IMR-90 (cell line): Measurements from ENCODE around the gene NOS2. TPM values are rescaled to one million over a fixed set of nuclear protein-coding genes. Genes with fewer than 3 reads are reported as not detected.

Experiments used
- ATAC-seq: fragments of 200-7000 bp; cut with Tn5 transposase; 2 replicates; pipeline ENCODE4 v1.9.1; 2020; ENCODE audit warnings: low read depth, mild to moderate bottlenecking, moderate library complexity
- BruUV-seq: library from RNA; stranded (reverse); fragments of 400-500 nt; replicated peaks from 2 replicates; lab custom pipeline; 2021; lab: Mats Ljungman, UMichigan
- CTCF ChIA-PET: fragments of 300-600 bp; formaldehyde crosslinking; extraction: SDS; loops from one replicate; lab custom pipeline; 2021; ENCODE audit warnings: antibody characterized with exemption; lab: Yijun Ruan, JAX
- POLR2A ChIA-PET: fragments of 300-600 bp; sonication (Branson Sonifier 250); formaldehyde crosslinking; loops from one replicate; lab custom pipeline; 2022; ENCODE audit warnings: antibody characterized with exemption; ENCODE audit not compliant: unreplicated experiment; lab: Charles Lee
- DNase-seq: peaks from one replicate; pipeline ENCODE4 v3.0.0; 2013
- H2AFZ ChIP-seq: replicated peaks from 2 replicates; pipeline ENCODE3; 2013; ENCODE audit warnings: low read length, mild to moderate bottlenecking; ENCODE audit not compliant: poor library complexity
- H2AK5ac ChIP-seq: 2 replicates; pipeline ENCODE4 v1.6.1; 2013; ENCODE audit warnings: low read depth, low read length, inconsistent platforms
- H2AK9ac ChIP-seq: replicated peaks from 2 replicates; pipeline ENCODE3; 2013; ENCODE audit warnings: mild to moderate bottlenecking, low read depth, low read length, moderate library complexity; ENCODE audit not compliant: poor library complexity
- H2BK120ac ChIP-seq: 2 replicates; pipeline ENCODE4 v1.6.1; 2013; ENCODE audit warnings: low read depth, low read length, inconsistent platforms
- H2BK15ac ChIP-seq: 3 replicates; pipeline ENCODE4 v1.6.1; 2013; ENCODE audit warnings: low read depth, low read length, inconsistent platforms
- H2BK20ac ChIP-seq: 2 replicates; pipeline ENCODE4 v1.6.1; 2013; ENCODE audit warnings: low read depth, mild to moderate bottlenecking, inconsistent platforms, low read length, moderate library complexity
- H2BK5ac ChIP-seq: 2 replicates; pipeline ENCODE4 v1.6.1; 2013; ENCODE audit warnings: mild to moderate bottlenecking, low read depth, low read length, inconsistent platforms; ENCODE audit not compliant: poor library complexity, severe bottlenecking
- H3K14ac ChIP-seq: replicated peaks from 2 replicates; pipeline ENCODE4 v1.6.1; 2013; ENCODE audit warnings: low read depth, low read length, inconsistent platforms
- H3K18ac ChIP-seq: 2 replicates; pipeline ENCODE4 v1.6.1; 2013; ENCODE audit warnings: low read depth, low read length, control low read depth
- H3K23ac ChIP-seq: 2 replicates; pipeline ENCODE4 v1.6.1; 2013; ENCODE audit warnings: low read depth, low read length, inconsistent platforms
- H3K27ac ChIP-seq: 2 replicates; pipeline ENCODE4 v1.5.1; 2013; ENCODE audit warnings: mild to moderate bottlenecking, control low read depth, low read length; ENCODE audit not compliant: insufficient read depth
- H3K27me3 ChIP-seq: 2 replicates; pipeline ENCODE4 v1.6.1; 2013; ENCODE audit warnings: low read length; ENCODE audit not compliant: control insufficient read depth, insufficient read depth
- H3K36me3 ChIP-seq: 2 replicates; pipeline ENCODE4 v1.6.1; 2013; ENCODE audit warnings: low read length, mixed read lengths; ENCODE audit not compliant: control insufficient read depth, insufficient read depth
- H3K4ac ChIP-seq: 2 replicates; pipeline ENCODE4 v1.6.1; 2013; ENCODE audit warnings: low read depth, low read length, inconsistent platforms
- H3K4me1 ChIP-seq: 2 replicates; pipeline ENCODE4 v1.6.1; 2013; ENCODE audit warnings: low read length, mixed read lengths; ENCODE audit not compliant: control insufficient read depth, insufficient read depth
- H3K4me2 ChIP-seq: 2 replicates; pipeline ENCODE4 v1.6.1; 2013; ENCODE audit warnings: low read depth, mild to moderate bottlenecking, control low read depth, low read length, moderate library complexity
- H3K4me3 ChIP-seq: 2 replicates; pipeline ENCODE4 v1.5.1; 2013; ENCODE audit warnings: low read depth, mild to moderate bottlenecking, control low read depth, low read length, moderate library complexity; ENCODE audit not compliant: insufficient read depth
- H3K56ac ChIP-seq: 2 replicates; pipeline ENCODE4 v1.6.1; 2013; ENCODE audit warnings: low read length, inconsistent platforms; ENCODE audit not compliant: insufficient read depth; ENCODE audit errors: extremely low read depth
- H3K79me1 ChIP-seq, 2 experiments: 2 replicates each; pipeline ENCODE4 v1.6.1; 2013; ENCODE audit warnings: low read length in 2 of 2, inconsistent platforms in 1 of 2, low read depth in 1 of 2
- H3K9ac ChIP-seq: 2 replicates; pipeline ENCODE4 v1.6.1; 2013; ENCODE audit warnings: low read depth, low read length, control low read depth
- H3K9me1 ChIP-seq: 2 replicates; pipeline ENCODE4 v1.6.1; 2013; ENCODE audit warnings: low read length, inconsistent platforms; ENCODE audit not compliant: insufficient read depth
- H3K9me3 ChIP-seq: 2 replicates; pipeline ENCODE4 v1.6.1; 2013; ENCODE audit warnings: low read length; ENCODE audit not compliant: control insufficient read depth, insufficient read depth
- H4K20me1 ChIP-seq: 2 replicates; pipeline ENCODE4 v1.6.1; 2013; ENCODE audit warnings: low read length, inconsistent platforms; ENCODE audit not compliant: insufficient read depth
- H4K5ac ChIP-seq: 2 replicates; pipeline ENCODE4 v1.6.1; 2013; ENCODE audit warnings: mild to moderate bottlenecking, low read depth, low read length, control low read depth
- H4K8ac ChIP-seq, 2 experiments: 2 replicates each; pipeline ENCODE4 v1.6.1; 2013; ENCODE audit warnings: low read depth in 2 of 2, low read length in 2 of 2, control low read depth in 1 of 2, inconsistent platforms in 1 of 2
- H4K91ac ChIP-seq: 2 replicates; pipeline ENCODE4 v1.6.1; 2013; ENCODE audit warnings: low read depth, low read length, inconsistent platforms; ENCODE audit not compliant: insufficient read depth
- BHLHE40 ChIP-seq: fragments of 150-350 bp; IDR thresholded peaks from 2 replicates; pipeline ENCODE4 v1.6.1; 2016; ENCODE audit warnings: mild to moderate bottlenecking, low read depth, low read length
- CHD1 ChIP-seq: IDR thresholded peaks from 2 replicates; pipeline ENCODE4 v1.6.1; 2012; ENCODE audit warnings: low read depth, low read length, improper control_type of control experiment
- FOS ChIP-seq: fragments of 150-350 bp; IDR thresholded peaks from 2 replicates; pipeline ENCODE4 v1.6.1; 2016; ENCODE audit warnings: low read depth, low read length
- MAFK ChIP-seq: IDR thresholded peaks from 2 replicates; pipeline ENCODE4 v1.6.1; 2012; ENCODE audit warnings: low read depth, low read length, improper control_type of control experiment
- MAZ ChIP-seq: IDR thresholded peaks from 2 replicates; pipeline ENCODE4 v1.6.1; 2012; ENCODE audit warnings: low read depth, mild to moderate bottlenecking, low read length, improper control_type of control experiment, moderate library complexity, borderline replicate concordance
- MXI1 ChIP-seq: IDR thresholded peaks from 2 replicates; pipeline ENCODE4 v1.6.1; 2012; ENCODE audit warnings: low read depth, mild to moderate bottlenecking, low read length, moderate library complexity, borderline replicate concordance
- NFE2L2 ChIP-seq: fragments of 150-350 bp; IDR thresholded peaks from 2 replicates; pipeline ENCODE4 v1.6.1; 2016; ENCODE audit warnings: low read depth, mild to moderate bottlenecking, low read length
- POLR2A ChIP-seq: IDR thresholded peaks from 2 replicates; pipeline ENCODE4 v1.6.1; 2012; ENCODE audit warnings: mild to moderate bottlenecking, low read depth, low read length
- RCOR1 ChIP-seq: IDR thresholded peaks from 2 replicates; pipeline ENCODE4 v1.6.1; 2012; ENCODE audit warnings: mild to moderate bottlenecking, low read length, improper control_type of control experiment; ENCODE audit not compliant: insufficient replicate concordance
- RFX5 ChIP-seq: IDR thresholded peaks from 2 replicates; pipeline ENCODE4 v1.8.0; 2012; ENCODE audit warnings: low read depth, mild to moderate bottlenecking, low read length, moderate library complexity
- WGBS, 2 experiments: methylation state at CpG; one replicate each; pipeline versions ENCODE4 v1.1.5 to v1.1.7; 2013; ENCODE audit warnings: missing lambda C conversion rate in 2 of 2; ENCODE audit not compliant: insufficient read length in 1 of 2; ENCODE audit errors: extremely low coverage in 2 of 2; 5-methylcytosine and 5-hydroxymethylcytosine counted together
- dilution Hi-C: fragments of 300-500 bp; cut with HindIII; formaldehyde crosslinking; loops from one replicate; pipeline ENCODE4 v1.14.3; 2018; ENCODE audit warnings: low sequenced_read_pairs; ENCODE audit not compliant: unreplicated experiment
- in situ Hi-C: fragments of 300-500 bp; cut with MboI; formaldehyde crosslinking; loops from 3 replicates; pipeline ENCODE4 v1.14.3; 2019; ENCODE audit warnings: low sequenced_read_pairs, inconsistent platforms, mixed read lengths
- intact Hi-C: fragments of 100-400 bp; cut with micrococcal nuclease; formaldehyde crosslinking; loops from 2 replicates; pipeline ENCODE4 v1.10.0; 2022
- polyA plus RNA-seq, 3 experiments: library from polyadenylated mRNA; depleted of rRNA; stranded (reverse); fragments of >200 nt; gene quantifications; 2 replicates each; pipeline ENCODE4 v1.2.3, GENCODE V29; 2012; ENCODE audit warnings: low replicate concordance in 1 of 3
- total RNA-seq: library from RNA; depleted of rRNA; stranded (reverse); fragments of >200 nt; gene quantifications from 2 replicates; pipeline ENCODE4 v1.2.3, GENCODE V29; 2012
- TF ChIP-seq, protein P1 (sequence below): fragments of 150-350 bp; IDR thresholded peaks from 2 replicates; pipeline ENCODE4 v1.6.1; 2016; ENCODE audit warnings: low read depth, mild to moderate bottlenecking, low read length, moderate library complexity, borderline replicate concordance

Gene NOS2
- total and polyA plus RNA-seq, 2 of the 4 experiments (the other 2 are of a cell fraction), result under 0.01 TPM; not detected in 1

DNA sequence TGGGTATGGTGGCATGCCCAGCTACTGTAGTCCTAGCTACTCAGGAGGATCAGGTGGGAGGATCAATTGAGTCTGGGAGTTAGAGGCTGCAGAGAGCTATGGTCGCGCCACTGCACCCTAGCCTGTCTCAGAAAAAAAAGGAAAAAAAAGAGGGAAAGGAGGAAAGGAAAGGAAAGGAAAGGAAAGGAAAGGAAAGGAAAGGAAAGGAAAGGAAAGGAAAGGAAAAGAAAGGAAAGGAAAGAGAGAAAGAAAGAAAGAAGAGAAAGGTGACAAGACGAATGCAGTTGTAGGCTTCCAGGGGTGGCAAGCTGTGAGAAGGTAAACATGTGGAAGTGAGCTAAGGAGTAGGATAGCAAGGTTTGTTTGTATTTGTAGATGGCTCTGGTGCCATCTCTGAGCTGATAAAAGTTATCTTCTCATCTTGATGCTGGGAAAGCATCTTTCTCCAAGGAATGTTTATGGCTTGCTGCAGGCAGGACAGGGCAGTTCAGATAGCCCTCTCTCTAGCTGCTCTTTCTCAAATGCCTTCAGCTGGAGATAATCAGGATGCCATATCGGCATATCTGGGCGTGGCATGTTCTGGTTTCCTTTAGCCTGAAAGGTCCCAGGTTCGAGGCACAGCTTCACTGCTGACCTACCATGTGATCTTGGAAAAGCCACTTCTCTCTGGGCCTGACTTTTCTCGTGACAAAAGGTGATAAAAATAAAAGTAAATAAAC lies 2.8 kb upstream of the NOS2 start:
- in situ Hi-C loops, result loop anchor here (10.0 kb wide), 2 partner anchors 82 to 442 kb away; no protein-coding TSS in a partner anchor

More for the DNA sequence above, 2.8 kb upstream of the NOS2 start:
- no peaks in the 10 kb centered on the region for H4K20me1 ChIP-seq
- no peak for ATAC-seq
- no peak overlapping the region for H2BK120ac ChIP-seq
- H3K23ac ChIP-seq, result no peak overlapping the region
- no peak overlapping the region for H3K4me3 ChIP-seq
- no peak overlapping the region for H3K18ac ChIP-seq
- no peak overlapping the region for H2AK5ac ChIP-seq
- dilution Hi-C loops (no loop called here), intact Hi-C loops (loop anchor here (10.0 kb wide), 2 partner anchors 342 to 522 kb away; no protein-coding TSS in a partner anchor)
- TF ChIP-seq POLR2A, result no peak
- no peak for TF ChIP-seq CHD1
- no peak for TF ChIP-seq RCOR1
- TF ChIP-seq NFE2L2, result no peak
- TF ChIP-seq, protein P1, sequence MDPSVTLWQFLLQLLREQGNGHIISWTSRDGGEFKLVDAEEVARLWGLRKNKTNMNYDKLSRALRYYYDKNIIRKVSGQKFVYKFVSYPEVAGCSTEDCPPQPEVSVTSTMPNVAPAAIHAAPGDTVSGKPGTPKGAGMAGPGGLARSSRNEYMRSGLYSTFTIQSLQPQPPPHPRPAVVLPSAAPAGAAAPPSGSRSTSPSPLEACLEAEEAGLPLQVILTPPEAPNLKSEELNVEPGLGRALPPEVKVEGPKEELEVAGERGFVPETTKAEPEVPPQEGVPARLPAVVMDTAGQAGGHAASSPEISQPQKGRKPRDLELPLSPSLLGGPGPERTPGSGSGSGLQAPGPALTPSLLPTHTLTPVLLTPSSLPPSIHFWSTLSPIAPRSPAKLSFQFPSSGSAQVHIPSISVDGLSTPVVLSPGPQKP, result no peak
- no peak for TF ChIP-seq BHLHE40
- no peak for TF ChIP-seq MAZ
- TF ChIP-seq RFX5, result no peak
- no peak for TF ChIP-seq FOS
- no peak for TF ChIP-seq MXI1
- TF ChIP-seq MAFK, result no peak
- no peak overlapping the region for H3K14ac ChIP-seq
- H4K5ac ChIP-seq, result no peak overlapping the region
- peaks cover 3% of the 10 kb centered on the region for H3K4me1 ChIP-seq
- H3K79me1 ChIP-seq, result no peaks in the 10 kb centered on the region
- no peak for DNase-seq
- H3K27ac ChIP-seq, result no peak overlapping the region
- H3K9me1 ChIP-seq, result no peaks in the 10 kb centered on the region
- ChIA-PET CTCF (interaction anchor here (0.6 to 0.9 kb wide), 2 partner anchors 77 to 482 kb away, joined by 3 read pairs; no protein-coding TSS in a partner anchor), POLR2A (no interaction called here)
- H2BK5ac ChIP-seq, result no peak overlapping the region
- BruUV-seq, result no TSS peak
- no peak overlapping the region for H4K91ac ChIP-seq
- no peak overlapping the region for H3K4me2 ChIP-seq
- H4K8ac ChIP-seq, result no peak overlapping the region
- no peak overlapping the region for H3K4ac ChIP-seq
- no peak overlapping the region for H2BK20ac ChIP-seq
- H2AFZ ChIP-seq, result no peak overlapping the region
- no peaks in the 10 kb centered on the region for H3K36me3 ChIP-seq
- H3K27me3 ChIP-seq, result peaks cover 21% of the 10 kb centered on the region
- no peak overlapping the region for H3K56ac ChIP-seq
- H3K9ac ChIP-seq, result no peak overlapping the region
- H2BK15ac ChIP-seq, result no peak overlapping the region
- no peaks in the 10 kb centered on the region for H3K9me3 ChIP-seq
- H2AK9ac ChIP-seq, result no peak overlapping the region
- 65% methylated on average over 3 of the region's 7 CpGs; no CpG with 5 or more reads in 1 of the 2 experiments for WGBS, 2 experiments
